B cell (primary cell): ENCODE data around the gene RPS6KA4. TPM values are rescaled to one million over a fixed set of nuclear protein-coding genes. Genes with fewer than 3 reads are reported as not detected.

Source experiments
- ATAC-seq: fragments of 200-7000 bp; cut with Tn5 transposase; one replicate; pipeline ENCODE4 v1.10.0; 2021; ENCODE audit warnings: low read depth, mild to moderate bottlenecking, moderate number of reproducible peaks, moderate library complexity
- CTCF ChIA-PET: fragments of 350-600 bp; sonication (Branson Sonifier 250); formaldehyde crosslinking; loops from one replicate; lab custom pipeline; 2021; ENCODE audit warnings: antibody characterized with exemption, inconsistent platforms; lab: Charles Lee
- POLR2A ChIA-PET: fragments of 350-600 bp; sonication (Branson Sonifier 250); formaldehyde crosslinking; loops from one replicate; lab custom pipeline; 2021; ENCODE audit warnings: antibody characterized with exemption; lab: Charles Lee
- DNase-seq: peaks from one replicate; pipeline ENCODE4 v3.0.0; 2013
- H2AFZ ChIP-seq: 2 replicates; pipeline ENCODE4 v1.6.1; 2012; ENCODE audit warnings: mild to moderate bottlenecking, low read depth, low read length; ENCODE audit not compliant: insufficient read depth, poor library complexity, severe bottlenecking
- H3K27ac ChIP-seq, 2 donors: 1 replicate in 1 of 2; 2 replicates in 1 of 2; pipeline ENCODE4 v1.5.1; 2012 to 2013; ENCODE audit warnings: low read length in 2 of 2, mild to moderate bottlenecking in 2 of 2, moderate library complexity in 1 of 2
- H3K27me3 ChIP-seq, 4 experiments: fragments of 200-600 bp in 1 of 4; sonication (generic) in 1 of 4; replicated peaks in 1 of 4; 1 replicate in 2 of 4; 2 replicates in 2 of 4; pipeline versions ENCODE4 v1.6.1 to v1.7.0; 2013 to 2016; ENCODE audit warnings: low read length in 3 of 4, mild to moderate bottlenecking in 2 of 4, mixed read lengths in 1 of 4, moderate library complexity in 1 of 4; ENCODE audit not compliant: insufficient read depth in 4 of 4, control insufficient read depth in 3 of 4; ENCODE audit errors: control extremely low read depth in 1 of 4
- H3K36me3 ChIP-seq, 2 experiments: replicated peaks in 1 of 2; 1 replicate in 1 of 2; 2 replicates in 1 of 2; pipeline versions ENCODE4 v1.6.1 to v1.7.1; 2013; ENCODE audit warnings: low read length in 1 of 2; ENCODE audit not compliant: insufficient read depth in 2 of 2, control insufficient read depth in 1 of 2; ENCODE audit errors: control extremely low read depth in 1 of 2, extremely low read depth in 1 of 2
- H3K4me1 ChIP-seq, 2 donors: fragments of 200-600 bp in 1 of 2; sonication (generic) in 1 of 2; 1 replicate in 1 of 2; 2 replicates in 1 of 2; pipeline versions ENCODE4 v1.5.1 to v1.6.1; 2013 to 2017; ENCODE audit warnings: low read length in 2 of 2; ENCODE audit not compliant: control insufficient read depth in 2 of 2, insufficient read depth in 2 of 2
- H3K4me2 ChIP-seq: replicated peaks from 2 replicates; pipeline ENCODE3; 2012; ENCODE audit warnings: mild to moderate bottlenecking, low read depth, low read length; ENCODE audit not compliant: poor library complexity, severe bottlenecking
- H3K4me3 ChIP-seq, 5 experiments: fragments of 200-600 bp in 1 of 5; sonication (generic) in 1 of 5; 1 replicate in 3 of 5; 2 replicates in 2 of 5; pipeline versions ENCODE4 v1.5.1 to v1.7.0; 2011 to 2016; ENCODE audit warnings: low read length in 4 of 5, mild to moderate bottlenecking in 4 of 5, low read depth in 2 of 5, control low read depth in 1 of 5, moderate library complexity in 1 of 5; ENCODE audit not compliant: insufficient read depth in 1 of 5; ENCODE audit errors: control extremely low read depth in 1 of 5, extremely low read depth in 1 of 5
- H3K79me2 ChIP-seq: fragments of 200-600 bp; sonication (generic); one replicate; pipeline ENCODE4 v1.6.0; 2016; ENCODE audit warnings: low read length; ENCODE audit not compliant: control insufficient read depth, insufficient read depth
- H3K9ac ChIP-seq: fragments of 200-600 bp; sonication (generic); 2 replicates; pipeline ENCODE4 v1.6.1; 2017; ENCODE audit warnings: mild to moderate bottlenecking, low read length, moderate library complexity
- H3K9me3 ChIP-seq, 3 donors: one replicate each; pipeline versions ENCODE4 v1.6.1 to v1.7.1; 2013; ENCODE audit warnings: low read length in 2 of 3; ENCODE audit not compliant: control insufficient read depth in 2 of 3, insufficient read depth in 1 of 3; ENCODE audit errors: control extremely low read depth in 1 of 3
- H4K20me1 ChIP-seq: 2 replicates; pipeline ENCODE4 v1.6.0; 2012; ENCODE audit warnings: mild to moderate bottlenecking, low read length; ENCODE audit not compliant: insufficient read depth, control insufficient read depth, poor library complexity, severe bottlenecking
- H3K27ac Mint-ChIP-seq: one replicate; pipeline ENCODE4 v1.8.0; 2021; ENCODE audit warnings: mixed read lengths
- H3K27me3 Mint-ChIP-seq: one replicate; pipeline ENCODE4 v1.8.0; 2021; ENCODE audit warnings: mixed read lengths
- H3K4me1 Mint-ChIP-seq: one replicate; pipeline ENCODE4 v1.8.0; 2021; ENCODE audit warnings: mixed read lengths
- H3K4me3 Mint-ChIP-seq: one replicate; pipeline ENCODE4 v1.8.0; 2021; ENCODE audit warnings: mixed read lengths
- H3K9me3 Mint-ChIP-seq: one replicate; pipeline ENCODE4 v1.8.0; 2022; ENCODE audit warnings: mixed read lengths; ENCODE audit not compliant: insufficient read depth
- EZH2 ChIP-seq: IDR thresholded peaks from 2 replicates; pipeline ENCODE4 v1.6.1; 2012; ENCODE audit warnings: borderline replicate concordance, low read depth, mild to moderate bottlenecking, moderate library complexity, low read length; ENCODE audit not compliant: insufficient read depth, poor library complexity, severe bottlenecking
- WGBS: methylation state at CpG from one replicate; pipeline ENCODE4 v1.1.5; 2013; ENCODE audit warnings: missing lambda C conversion rate; ENCODE audit not compliant: insufficient coverage; 5-methylcytosine and 5-hydroxymethylcytosine counted together
- intact Hi-C: fragments of 100-400 bp; cut with micrococcal nuclease; formaldehyde crosslinking; loops from one replicate; pipeline ENCODE4 v1.10.0; 2022
- polyA plus RNA-seq: library from polyadenylated mRNA; depleted of rRNA; stranded (reverse); fragments of >200 nt; gene quantifications from 2 replicates; pipeline ENCODE4 v1.2.3, GENCODE V29; 2012
- total RNA-seq, 2 donors: library from RNA; stranded (reverse); fragments of 120-200 nt in 1 of 2; gene quantifications; 1 replicate in 1 of 2; 2 replicates in 1 of 2; pipeline versions ENCODE4 v1.2.3 to v1.2.4, GENCODE V29; 2013 to 2022
- TF ChIP-seq, protein P1 (sequence below): fragments of 200-600 bp; IDR thresholded peaks from one replicate; pipeline ENCODE4 v1.8.0; 2022; ENCODE audit warnings: antibody characterized with exemption, mild to moderate bottlenecking

Gene RPS6KA4
- total and polyA plus RNA-seq, 2 donors (not counting 1 experiment from before 2014, with no cell fraction given): 22.6 to 32.5 TPM

DNA sequence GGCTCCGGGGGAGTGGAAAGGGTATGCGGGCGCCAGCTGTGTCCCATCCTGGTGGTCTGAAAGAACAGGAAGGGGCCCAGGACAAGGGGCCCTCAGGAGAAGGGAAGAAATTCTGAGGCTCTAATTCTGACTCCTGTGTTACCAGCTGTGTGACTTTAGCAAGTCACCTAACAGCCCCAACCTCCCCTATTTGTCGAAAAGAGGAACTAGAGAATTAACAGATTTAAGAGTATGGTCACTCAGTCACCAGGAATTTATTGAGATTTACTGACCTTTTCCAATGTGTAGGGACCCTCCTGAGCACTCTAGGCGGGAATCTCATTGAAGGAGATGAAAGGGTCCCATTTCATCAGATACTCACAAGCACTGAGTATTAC, 14.6 kb downstream of the RPS6KA4 start:
- WGBS: 0% methylated on average over 2 of the region's 5 CpGs
- Mint-ChIP-seq H3K9me3 (no peaks in the 10 kb centered on the region), H3K4me1 (peaks cover 6% of the 10 kb centered on the region), H3K4me3 (no peak overlapping the region), H3K27ac (no peak overlapping the region), H3K27me3 (no peaks in the 10 kb centered on the region)
- Histone ChIP-seq H3K79me2 (no peaks in the 10 kb centered on the region), H3K36me3 (peaks cover 0 to 8% of the 10 kb centered on the region in 2 experiments), H3K27me3 (no peaks in the 10 kb centered on the region), H3K9me3 (no peaks in the 10 kb centered on the region), H3K4me2 (peak overlapping the region; percentile 41), H2AFZ (no peak overlapping the region), H3K9ac (no peak overlapping the region), H3K4me1 (peaks cover 6 to 15% of the 10 kb centered on the region in 2 donors), H4K20me1 (no peaks in the 10 kb centered on the region), H3K27ac (no peak overlapping the region), H3K4me3 (no peak overlapping the region)
- intact Hi-C loops: no loop called here
- ATAC-seq (no peak), DNase-seq (peak; percentile 40)
- ChIA-PET CTCF (interaction anchor here (1.9 kb wide), 1 partner anchor 19 kb away, joined by 6 read pairs; no protein-coding TSS in a partner anchor), POLR2A (no interaction called here)
- no peak for TF ChIP-seq EZH2
- TF ChIP-seq, protein P1, sequence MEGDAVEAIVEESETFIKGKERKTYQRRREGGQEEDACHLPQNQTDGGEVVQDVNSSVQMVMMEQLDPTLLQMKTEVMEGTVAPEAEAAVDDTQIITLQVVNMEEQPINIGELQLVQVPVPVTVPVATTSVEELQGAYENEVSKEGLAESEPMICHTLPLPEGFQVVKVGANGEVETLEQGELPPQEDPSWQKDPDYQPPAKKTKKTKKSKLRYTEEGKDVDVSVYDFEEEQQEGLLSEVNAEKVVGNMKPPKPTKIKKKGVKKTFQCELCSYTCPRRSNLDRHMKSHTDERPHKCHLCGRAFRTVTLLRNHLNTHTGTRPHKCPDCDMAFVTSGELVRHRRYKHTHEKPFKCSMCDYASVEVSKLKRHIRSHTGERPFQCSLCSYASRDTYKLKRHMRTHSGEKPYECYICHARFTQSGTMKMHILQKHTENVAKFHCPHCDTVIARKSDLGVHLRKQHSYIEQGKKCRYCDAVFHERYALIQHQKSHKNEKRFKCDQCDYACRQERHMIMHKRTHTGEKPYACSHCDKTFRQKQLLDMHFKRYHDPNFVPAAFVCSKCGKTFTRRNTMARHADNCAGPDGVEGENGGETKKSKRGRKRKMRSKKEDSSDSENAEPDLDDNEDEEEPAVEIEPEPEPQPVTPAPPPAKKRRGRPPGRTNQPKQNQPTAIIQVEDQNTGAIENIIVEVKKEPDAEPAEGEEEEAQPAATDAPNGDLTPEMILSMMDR: no peak

DNA sequence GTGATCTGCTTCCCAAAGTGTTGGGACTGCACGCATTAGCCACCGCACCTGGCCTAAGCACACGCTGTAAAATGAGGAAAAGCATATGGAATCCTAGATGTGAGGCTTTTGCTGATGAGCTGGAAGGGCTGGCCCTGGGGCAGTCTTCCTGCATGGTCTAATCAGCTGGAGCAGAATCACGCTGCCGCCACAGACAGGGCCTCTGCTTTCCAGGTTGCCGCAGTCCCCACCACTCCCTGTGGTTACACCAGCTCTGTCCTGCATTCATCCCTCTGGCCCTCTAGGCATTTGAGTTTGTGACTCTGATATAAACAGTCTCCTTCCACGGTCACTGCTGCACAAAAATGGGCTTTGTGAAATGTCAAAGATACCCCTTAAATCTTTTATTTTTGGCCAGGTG, 17.1 kb downstream of the RPS6KA4 start:
- ATAC-seq (no peak), DNase-seq (no peak)
- no peaks in the 10 kb centered on the region for H4K20me1 ChIP-seq
- no peaks in the 10 kb centered on the region for H3K27me3 Mint-ChIP-seq
- H2AFZ ChIP-seq: no peak overlapping the region
- ChIA-PET CTCF (no interaction called here), POLR2A (no interaction called here)
- H3K9me3 Mint-ChIP-seq: no peaks in the 10 kb centered on the region
- no peak overlapping the region for H3K4me3 Mint-ChIP-seq
- 98% methylated on average over 7 of the region's 7 CpGs for WGBS
- TF ChIP-seq, protein P1: no peak
- no peak for TF ChIP-seq EZH2
- H3K4me3 ChIP-seq: no peak overlapping the region
- H3K36me3 ChIP-seq: no peaks in the 10 kb centered on the region
- H3K4me1 Mint-ChIP-seq: peaks cover 6% of the 10 kb centered on the region
- no peaks in the 10 kb centered on the region for H3K9me3 ChIP-seq
- H3K4me2 ChIP-seq: no peak overlapping the region
- H3K9ac ChIP-seq: no peak overlapping the region
- intact Hi-C loops: no loop called here
- no peak overlapping the region for H3K27ac ChIP-seq
- no peaks in the 10 kb centered on the region for H3K79me2 ChIP-seq
- peaks cover 6 to 15% of the 10 kb centered on the region in 2 donors for H3K4me1 ChIP-seq
- no peak overlapping the region for H3K27ac Mint-ChIP-seq
- H3K27me3 ChIP-seq: no peaks in the 10 kb centered on the region
